Astrocyte of the spinal cord (primary cell): ENCODE measurements around the gene UGT1A9.

ENCODE experiments used
- DNase-seq: peaks from one replicate; pipeline ENCODE4 v3.0.0; 2011; ENCODE audit warnings: low read depth, low spot score
- H3K4me3 ChIP-seq: 2 replicates; pipeline ENCODE4 v1.5.1; 2011; ENCODE audit warnings: low read depth, mild to moderate bottlenecking, low read length, moderate library complexity
- in situ Hi-C: cut with HindIII; loops from 2 replicates; pipeline ENCODE4 v1.10.0; 2017; ENCODE audit warnings: low sequenced_read_pairs
- TF ChIP-seq, protein P1 (sequence below): IDR thresholded peaks from 2 replicates; pipeline ENCODE4 v1.5.1; 2012; ENCODE audit warnings: low read depth, mild to moderate bottlenecking, low read length, inconsistent platforms

UGT1A9 gene

DNA sequence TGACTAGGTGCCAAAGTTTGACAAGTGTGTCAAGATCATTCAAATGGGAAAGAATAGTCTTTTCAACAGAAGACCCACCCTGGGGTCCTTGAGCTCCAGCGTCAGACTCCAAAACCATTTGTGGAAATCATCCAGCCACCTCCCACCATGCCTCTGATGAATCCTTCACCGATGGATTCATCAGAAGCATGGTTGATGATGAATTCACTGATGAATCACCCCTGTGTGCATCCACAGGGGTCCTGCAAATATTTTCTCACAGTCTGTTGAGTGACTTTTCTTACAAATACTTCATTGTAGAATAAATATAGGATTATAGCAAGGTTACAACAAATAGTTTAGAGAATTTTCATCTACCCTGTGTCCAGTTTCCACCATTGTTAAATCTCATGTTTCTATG is 4.3 kb downstream of the UGT1A9 start:
- peak; percentile 69 for DNase-seq
- in situ Hi-C loops, result no loop called here
- TF ChIP-seq, protein P1, sequence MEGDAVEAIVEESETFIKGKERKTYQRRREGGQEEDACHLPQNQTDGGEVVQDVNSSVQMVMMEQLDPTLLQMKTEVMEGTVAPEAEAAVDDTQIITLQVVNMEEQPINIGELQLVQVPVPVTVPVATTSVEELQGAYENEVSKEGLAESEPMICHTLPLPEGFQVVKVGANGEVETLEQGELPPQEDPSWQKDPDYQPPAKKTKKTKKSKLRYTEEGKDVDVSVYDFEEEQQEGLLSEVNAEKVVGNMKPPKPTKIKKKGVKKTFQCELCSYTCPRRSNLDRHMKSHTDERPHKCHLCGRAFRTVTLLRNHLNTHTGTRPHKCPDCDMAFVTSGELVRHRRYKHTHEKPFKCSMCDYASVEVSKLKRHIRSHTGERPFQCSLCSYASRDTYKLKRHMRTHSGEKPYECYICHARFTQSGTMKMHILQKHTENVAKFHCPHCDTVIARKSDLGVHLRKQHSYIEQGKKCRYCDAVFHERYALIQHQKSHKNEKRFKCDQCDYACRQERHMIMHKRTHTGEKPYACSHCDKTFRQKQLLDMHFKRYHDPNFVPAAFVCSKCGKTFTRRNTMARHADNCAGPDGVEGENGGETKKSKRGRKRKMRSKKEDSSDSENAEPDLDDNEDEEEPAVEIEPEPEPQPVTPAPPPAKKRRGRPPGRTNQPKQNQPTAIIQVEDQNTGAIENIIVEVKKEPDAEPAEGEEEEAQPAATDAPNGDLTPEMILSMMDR, result no peak
- no peak overlapping the region for H3K4me3 ChIP-seq

DNA sequence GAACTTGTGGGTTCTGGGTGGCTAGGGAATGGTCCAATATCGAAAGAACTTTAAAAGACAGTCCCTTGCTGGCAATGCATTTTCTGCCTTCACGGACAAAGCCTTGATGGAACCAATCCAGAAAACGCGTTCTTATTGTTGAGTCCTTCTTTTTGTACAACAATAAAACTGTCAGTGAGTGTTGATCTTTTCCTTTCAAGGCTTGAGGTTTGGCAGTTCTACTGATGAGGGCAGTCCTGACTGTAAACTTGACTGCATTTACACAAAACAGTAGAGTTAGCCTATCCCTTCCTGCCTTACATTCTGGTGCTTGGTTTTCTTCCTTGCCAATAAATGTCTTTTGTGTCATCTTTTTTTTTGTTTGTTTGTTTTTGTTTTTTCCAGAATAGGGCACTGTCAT is 7.5 kb downstream of the UGT1A9 start:
- DNase-seq, result no peak
- H3K4me3 ChIP-seq, result no peak overlapping the region
- TF ChIP-seq, protein P1, result no peak
- in situ Hi-C loops, result no loop called here

DNA sequence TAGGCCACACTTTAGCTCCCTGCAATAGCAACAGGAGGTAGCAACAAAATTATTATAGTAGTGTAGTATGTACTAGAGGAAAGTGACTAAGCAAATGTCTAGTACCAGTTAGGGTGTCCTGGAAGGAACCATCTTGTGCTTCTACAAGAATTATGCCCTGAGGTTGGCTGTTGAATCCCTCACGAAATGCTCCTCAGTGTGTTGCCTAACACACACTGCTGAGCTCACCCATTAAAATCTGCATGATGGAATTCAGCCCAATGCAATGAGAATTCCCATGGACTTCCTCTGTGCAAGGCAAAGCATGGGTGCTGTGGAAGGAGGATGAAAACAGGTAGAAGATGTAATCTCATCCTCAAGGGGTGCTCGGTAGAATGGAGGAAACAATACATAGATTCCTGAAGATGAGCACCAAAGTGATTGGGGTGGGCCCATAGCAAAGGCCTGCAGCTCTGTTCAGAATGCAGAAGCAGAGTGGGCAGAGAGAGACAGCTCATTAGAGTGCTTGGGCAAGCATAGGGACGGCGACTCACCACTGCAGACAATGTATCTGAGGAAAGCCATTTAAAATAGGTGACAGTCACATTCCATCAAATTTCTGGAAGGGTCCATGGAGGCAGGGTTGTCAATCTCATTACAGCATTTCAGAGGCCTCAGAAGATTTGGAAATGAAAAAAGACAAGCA is 8.8 kb downstream of the UGT1A9 start:
- DNase-seq, result no peak
- TF ChIP-seq, protein P1, result no peak
- in situ Hi-C loops, result no loop called here
- H3K4me3 ChIP-seq, result no peak overlapping the region

DNA sequence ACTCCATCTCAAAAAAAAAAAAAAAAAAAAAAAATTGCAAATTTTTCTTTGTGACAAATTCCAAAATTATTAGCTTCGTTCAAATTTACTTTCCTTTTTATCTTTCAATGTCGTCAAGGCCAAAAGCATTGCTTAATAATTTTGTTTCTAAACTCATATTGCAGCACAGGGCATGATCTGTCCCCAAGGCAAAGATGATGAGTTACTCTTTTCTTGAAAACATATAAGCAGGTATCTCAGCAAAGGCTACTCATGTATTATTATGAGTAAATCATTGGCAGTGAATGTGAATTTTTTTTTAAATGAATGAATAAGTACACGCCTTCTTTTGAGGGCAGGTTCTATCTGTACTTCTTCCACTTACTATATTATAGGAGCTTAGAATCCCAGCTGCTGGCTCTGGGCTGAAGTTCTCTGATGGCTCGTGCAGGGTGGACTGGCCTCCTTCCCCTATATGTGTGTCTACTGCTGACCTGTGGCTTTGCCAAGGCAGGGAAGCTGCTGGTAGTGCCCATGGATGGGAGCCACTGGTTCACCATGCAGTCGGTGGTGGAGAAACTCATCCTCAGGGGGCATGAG is 9.9 kb downstream of the UGT1A9 start, which contains the start of gene UGT1A7:
Gene UGT1A7, plus strand, starts transcription at position 381 of the 579 bp plus-strand sequence. Its CDS starts 37 bp downstream, at position 418.
- TF ChIP-seq, protein P1, result no peak
- no peak within 1 kb of the TSS for H3K4me3 ChIP-seq
- no peak for DNase-seq
- in situ Hi-C loops, result no loop called here

DNA sequence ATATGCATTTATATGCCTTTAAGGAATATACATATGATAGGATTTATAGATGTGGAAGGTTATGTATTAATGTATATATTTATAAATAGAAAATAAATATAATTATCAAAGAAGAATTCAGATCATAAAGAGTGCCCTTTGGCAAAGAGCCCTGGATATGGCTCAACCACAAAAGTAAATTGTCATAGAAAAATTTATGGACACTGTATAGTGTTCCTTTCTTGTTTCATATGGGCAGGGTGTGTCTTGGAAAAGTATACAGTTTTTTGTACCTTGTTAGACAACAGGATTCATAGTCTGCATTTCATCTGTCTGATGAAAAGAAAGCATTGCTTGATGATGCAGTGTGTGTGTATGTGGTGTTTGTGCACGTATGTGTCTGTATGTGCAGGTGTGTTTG is 12.9 kb downstream of the UGT1A9 start:
- TF ChIP-seq, protein P1, result no peak
- DNase-seq, result no peak
- H3K4me3 ChIP-seq, result no peak overlapping the region
- in situ Hi-C loops, result no loop called here

DNA sequence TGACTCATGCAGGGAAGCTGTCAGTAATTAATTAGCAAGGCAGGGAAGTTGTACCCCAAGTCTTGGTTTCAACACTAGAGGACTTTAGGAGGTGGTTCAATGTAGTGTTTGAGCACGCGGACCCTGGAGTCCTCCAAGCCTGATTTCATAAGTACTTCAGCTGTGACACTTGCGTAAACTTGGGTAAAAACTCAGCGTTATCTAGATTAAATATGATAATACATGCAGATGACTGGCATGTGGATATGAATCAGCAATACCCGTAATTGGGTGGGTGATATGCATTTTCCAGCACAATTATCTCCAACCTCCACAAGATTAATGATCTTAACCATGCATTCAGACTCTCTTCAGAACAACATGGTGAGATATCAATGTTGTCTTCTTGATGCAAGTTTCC is 15.2 kb downstream of the UGT1A9 start:
- TF ChIP-seq, protein P1, result no peak
- DNase-seq, result no peak
- in situ Hi-C loops, result no loop called here
- H3K4me3 ChIP-seq, result no peak overlapping the region
